Measurements from ENCODE around the gene PSME2.

PSME2 gene

DNA sequence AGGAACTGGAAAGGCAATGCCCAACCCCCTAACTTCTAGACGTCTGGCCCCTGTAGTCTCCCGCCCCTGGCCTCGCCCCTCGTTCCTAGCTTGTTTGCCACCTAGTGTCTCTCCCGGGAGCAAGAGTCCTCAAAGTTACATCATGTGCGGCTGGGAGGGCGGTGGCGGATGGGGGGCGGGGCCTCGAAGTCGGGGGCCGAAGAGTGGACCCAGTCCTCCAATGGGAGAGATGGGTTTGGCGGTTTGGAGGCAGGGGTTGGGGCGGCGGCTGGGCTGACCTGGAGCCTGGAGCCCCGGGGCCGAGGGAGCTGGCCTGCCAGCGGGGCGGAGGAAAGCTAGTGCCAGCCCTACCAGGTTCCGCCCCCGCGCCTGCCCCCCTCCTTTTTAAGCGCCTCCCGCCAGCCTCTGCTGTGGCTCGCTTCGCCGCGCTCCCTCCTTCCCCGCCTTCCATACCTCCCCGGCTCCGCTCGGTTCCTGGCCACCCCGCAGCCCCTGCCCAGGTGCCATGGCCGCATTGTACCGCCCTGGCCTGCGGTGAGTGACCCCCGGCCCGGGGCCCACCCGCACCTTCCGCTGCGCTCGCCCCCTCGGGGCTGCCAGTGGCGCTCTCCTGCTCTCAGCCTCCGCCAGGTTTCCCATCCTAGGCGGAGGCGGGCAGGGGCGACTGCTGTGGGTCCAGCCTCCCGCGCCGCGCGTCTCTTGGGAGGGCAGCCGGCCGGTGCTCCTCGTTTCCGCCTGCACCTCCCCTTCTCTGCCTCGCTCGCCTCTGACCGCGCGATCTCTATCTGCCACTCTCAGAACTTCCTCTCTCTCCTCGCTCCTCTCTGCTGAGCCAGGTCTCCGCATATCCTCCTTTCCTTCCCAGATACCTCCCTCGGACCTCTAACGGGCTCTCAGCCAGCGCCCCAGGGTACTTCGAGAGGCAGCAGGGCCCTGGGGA, 52.2 kb downstream of the PSME2 start, which contains the start of gene PCK2:
Gene PCK2 (plus strand): TSS at position 411 of the 940 bp plus-strand sequence. CDS start 95 bp downstream, at position 506.
- peak; percentile 78 for DNase-seq (ENCODE audit: low spot score)
